Endothelial cell of umbilical vein (primary cell): Measurements from ENCODE around the gene ERGIC1. TPM values are rescaled to one million over a fixed set of nuclear protein-coding genes. Genes with fewer than 3 reads are reported as not detected.

ENCODE experiments used
- BruUV-seq: library from RNA; stranded (reverse); fragments of 400-500 nt; replicated peaks from 2 replicates; lab custom pipeline; 2021; lab: Mats Ljungman, UMichigan
- CTCF ChIA-PET: fragments of 300-600, 350-600 bp; sonication (Branson Sonifier 250); formaldehyde crosslinking; loops from one replicate; lab custom pipeline; 2021; ENCODE audit warnings: antibody characterized with exemption, inconsistent platforms; lab: Charles Lee
- POLR2A ChIA-PET: fragments of 300-600, 350-600 bp; sonication (Branson Sonifier 250); formaldehyde crosslinking; loops from one replicate; lab custom pipeline; 2021; ENCODE audit warnings: antibody characterized with exemption, inconsistent platforms; lab: Charles Lee
- DNase-seq: peaks from one replicate; pipeline ENCODE4 v3.0.0-alpha.2; 2011; ENCODE audit warnings: low read depth, low spot score
- FAIRE-seq: peaks from 2 replicates; lab custom pipeline; 2011; peaks lifted over from hg19 to GRCh38; lab: Jason Lieb, UNC
- H2AFZ ChIP-seq: 2 replicates; pipeline ENCODE4 v1.6.0; 2012; ENCODE audit warnings: low read depth, low read length, control low read depth, inconsistent platforms
- H3K27ac ChIP-seq: 2 replicates; pipeline ENCODE4 v1.5.1; 2011; ENCODE audit warnings: low read depth, mild to moderate bottlenecking, control low read depth, low read length, moderate library complexity; ENCODE audit not compliant: insufficient read depth
- H3K27me3 ChIP-seq, 2 experiments: 2 replicates each; pipeline versions ENCODE4 v1.6.0 to v1.6.1; 2011; ENCODE audit warnings: low read length in 2 of 2, mixed read lengths in 1 of 2; ENCODE audit not compliant: control insufficient read depth in 2 of 2, insufficient read depth in 2 of 2
- H3K36me3 ChIP-seq, 2 experiments: 2 replicates in 1 of 2; 3 replicates in 1 of 2; pipeline ENCODE4 v1.5.1; 2011; ENCODE audit warnings: low read length in 2 of 2, mild to moderate bottlenecking in 1 of 2, moderate library complexity in 1 of 2; ENCODE audit not compliant: control insufficient read depth in 2 of 2, insufficient read depth in 2 of 2; ENCODE audit errors: extremely low read depth in 1 of 2
- H3K4me1 ChIP-seq: 3 replicates; pipeline ENCODE4 v1.5.1; 2011; ENCODE audit warnings: mild to moderate bottlenecking, low read length; ENCODE audit not compliant: control insufficient read depth, insufficient read depth; ENCODE audit errors: extremely low read depth
- H3K4me2 ChIP-seq: 2 replicates; pipeline ENCODE4 v1.6.1; 2011; ENCODE audit warnings: low read length, control low read depth, mixed read lengths; ENCODE audit not compliant: insufficient read depth
- H3K4me3 ChIP-seq, 3 experiments: fragments of 200-600 bp in 1 of 3; sonication (generic), shearing (Covaris generic) in 1 of 3; replicated peaks in 1 of 3; 2 replicates each; pipeline ENCODE4 v1.5.1; 2011 to 2016; ENCODE audit warnings: control low read depth in 3 of 3, low read length in 3 of 3, mild to moderate bottlenecking in 2 of 3, inconsistent platforms in 1 of 3, low read depth in 1 of 3, moderate library complexity in 1 of 3; ENCODE audit not compliant: insufficient read depth in 1 of 3
- H3K79me2 ChIP-seq: 2 replicates; pipeline ENCODE4 v1.6.0; 2012; ENCODE audit warnings: low read length, inconsistent platforms; ENCODE audit not compliant: control insufficient read depth, insufficient read depth
- H3K9ac ChIP-seq: replicated peaks from 2 replicates; pipeline ENCODE3; 2011; ENCODE audit warnings: low read length, control low read depth; ENCODE audit not compliant: insufficient read depth; ENCODE audit errors: extremely low read depth
- H3K9me1 ChIP-seq: replicated peaks from 3 replicates; pipeline ENCODE4 v1.6.0; 2011; ENCODE audit warnings: mild to moderate bottlenecking, low read length; ENCODE audit not compliant: control insufficient read depth, insufficient read depth; ENCODE audit errors: extremely low read depth
- H3K9me3 ChIP-seq: replicated peaks from 2 replicates; pipeline ENCODE4 v1.5.1; 2012; ENCODE audit warnings: low read length, inconsistent platforms; ENCODE audit not compliant: control insufficient read depth, insufficient read depth
- H4K20me1 ChIP-seq: replicated peaks from 2 replicates; pipeline ENCODE3; 2011; ENCODE audit warnings: mild to moderate bottlenecking, low read length; ENCODE audit not compliant: control insufficient read depth, insufficient read depth; ENCODE audit errors: extremely low read depth
- CTCF ChIP-seq, 2 donors: IDR thresholded peaks; 1 replicate in 1 of 2; 2 replicates in 1 of 2; pipeline ENCODE4 v1.5.1; 2011; ENCODE audit warnings: low read length in 2 of 2, mild to moderate bottlenecking in 2 of 2, moderate library complexity in 2 of 2, control low read depth in 1 of 2, inconsistent platforms in 1 of 2, low read depth in 1 of 2; ENCODE audit not compliant: insufficient read depth in 1 of 2; ENCODE audit errors: extremely low read depth in 1 of 2
- EZH2 ChIP-seq: IDR thresholded peaks from 2 replicates; pipeline ENCODE4 v1.6.1; 2012; ENCODE audit warnings: borderline replicate concordance, low read depth, mild to moderate bottlenecking, moderate library complexity, low read length, inconsistent platforms; ENCODE audit not compliant: severe bottlenecking
- FOS ChIP-seq: IDR thresholded peaks from 2 replicates; pipeline ENCODE4 v1.6.1; 2011; ENCODE audit warnings: mild to moderate bottlenecking, low read length, moderate library complexity, borderline replicate concordance; ENCODE audit not compliant: insufficient read depth
- GATA2 ChIP-seq: IDR thresholded peaks from 2 replicates; pipeline ENCODE4 v1.7.0; 2011; ENCODE audit warnings: low read depth, mild to moderate bottlenecking, moderate library complexity, mixed read lengths, low read length; ENCODE audit not compliant: insufficient read length, insufficient read depth
- JUN ChIP-seq: IDR thresholded peaks from 2 replicates; pipeline ENCODE4 v1.6.1; 2011; ENCODE audit warnings: borderline replicate concordance, low read depth; ENCODE audit not compliant: insufficient read length, insufficient read depth
- MAX ChIP-seq: IDR thresholded peaks from 2 replicates; pipeline ENCODE4 v1.6.1; 2011; ENCODE audit not compliant: insufficient read depth, insufficient read length
- MYC ChIP-seq: IDR thresholded peaks from one replicate; pipeline ENCODE4 v1.6.1; 2011; ENCODE audit warnings: mild to moderate bottlenecking, low read depth, low read length
- POLR2A ChIP-seq: IDR thresholded peaks from 2 replicates; pipeline ENCODE4 v1.6.1; 2012; ENCODE audit warnings: low read depth, mild to moderate bottlenecking, control low read depth, low read length
- POLR2AphosphoS5 ChIP-seq: IDR thresholded peaks from 2 replicates; pipeline ENCODE4 v1.6.1; 2012; ENCODE audit warnings: low read depth, mild to moderate bottlenecking, control low read depth, low read length, moderate library complexity; ENCODE audit not compliant: insufficient read depth
- dilution Hi-C: fragments of 300-500 bp; cut with MboI; formaldehyde crosslinking; loops from one replicate; pipeline ENCODE4 v1.15.0; 2019; ENCODE audit warnings: low sequenced_read_pairs; ENCODE audit not compliant: extremely low pct_ligation_motif_present
- intact Hi-C: fragments of 100-400 bp; cut with micrococcal nuclease; formaldehyde crosslinking; loops from one replicate; pipeline ENCODE4 v1.10.0; 2022
- polyA plus RNA-seq, 4 experiments: library from polyadenylated mRNA; depleted of rRNA in 3 of 4; stranded (reverse) in 3 of 4; unstranded in 1 of 4; fragments of >200 nt; gene quantifications; 2 replicates each; pipeline versions ENCODE4 v1.2.1 to v1.2.3, GENCODE V29; 2011 to 2012; ENCODE audit warnings: missing spikeins in 1 of 4
- total RNA-seq: library from RNA; stranded (reverse); gene quantifications from 2 replicates; pipeline ENCODE4 v1.2.3, GENCODE V29; 2021

The ERGIC1 gene
- total and polyA plus RNA-seq, 2 donors (not counting 3 experiments of a cell fraction or from before 2014, with no cell fraction given): 105 to 109 TPM

GRCh38 chr5:172854451-172854871, 20.4 kb downstream of the ERGIC1 start:
- TF ChIP-seq FOS (no peak), MYC (no peak), EZH2 (no peak), MAX (no peak), GATA2 (no peak), POLR2AphosphoS5 (no peak), JUN (no peak), POLR2A (no peak)
- dilution Hi-C loops (no loop called here), intact Hi-C loops (no loop called here)
- H3K36me3 ChIP-seq: no peaks in the 10 kb centered on the region
- no TSS peak for BruUV-seq
- H3K79me2 ChIP-seq: peaks cover 53% of the 10 kb centered on the region
- H3K9me3 ChIP-seq: no peaks in the 10 kb centered on the region
- no peaks in the 10 kb centered on the region for H4K20me1 ChIP-seq
- no peak overlapping the region for H2AFZ ChIP-seq
- ChIA-PET CTCF (interaction anchor here (1.0 to 1.4 kb wide), 3 partner anchors 8 to 140 kb away, joined by 3 to 5 read pairs (median 3); no protein-coding TSS in a partner anchor), POLR2A (no interaction called here)
- H3K4me3 ChIP-seq: no peak overlapping the region
- FAIRE-seq: no peak
- peaks cover 40% of the 10 kb centered on the region for H3K4me1 ChIP-seq
- DNase-seq: peak; percentile 70
- H3K27ac ChIP-seq: peak overlapping the region; percentile 50
- H3K9me1 ChIP-seq: no peaks in the 10 kb centered on the region
- no peak overlapping the region for H3K9ac ChIP-seq
- no peak overlapping the region for H3K4me2 ChIP-seq
- H3K27me3 ChIP-seq: no peaks in the 10 kb centered on the region

GRCh38 chr5:172854971-172855370, 20.9 kb downstream of the ERGIC1 start:
- Histone ChIP-seq H3K4me1 (peaks cover 43% of the 10 kb centered on the region), H3K4me2 (no peak overlapping the region), H3K27me3 (no peaks in the 10 kb centered on the region), H3K36me3 (no peaks in the 10 kb centered on the region), H3K9me1 (no peaks in the 10 kb centered on the region), H3K9ac (no peak overlapping the region), H2AFZ (no peak overlapping the region), H3K4me3 (no peak overlapping the region), H3K9me3 (no peaks in the 10 kb centered on the region), H4K20me1 (no peaks in the 10 kb centered on the region), H3K27ac (peak overlapping the region; percentile 50), H3K79me2 (peaks cover 53% of the 10 kb centered on the region)
- DNase-seq: no peak
- TF ChIP-seq MYC (no peak), POLR2AphosphoS5 (no peak), JUN (no peak), EZH2 (no peak), FOS (no peak), CTCF (IDR thresholded peaks at IDR 0.05; ENCODE audit: extremely low read depth in 1 of 2, insufficient read depth in 1 of 2, low read depth in 1 of 2, low read length in 2 of 2) (no peak), MAX (no peak), GATA2 (no peak), POLR2A (no peak)
- dilution Hi-C loops: no loop called here
- ChIA-PET POLR2A (no interaction called here), CTCF (interaction anchor here (1.0 to 2.0 kb wide), 4 partner anchors 8 to 140 kb away, joined by 3 to 7 read pairs (median 4); no protein-coding TSS in a partner anchor)
- intact Hi-C loops: no loop called here
- no TSS peak for BruUV-seq
- no peak for FAIRE-seq
